ENCODE data around the gene SCP2. TPM values are rescaled to one million over a fixed set of nuclear protein-coding genes. Genes with fewer than 3 reads are reported as not detected.

The SCP2 gene
- total RNA-seq, 1 experiment from 2014 or later, result 56.4 TPM

- TF ChIP-seq AR (CRISPR knock-in tag; IDR thresholded peaks at IDR 0.05), result no peak
- no peak for TF ChIP-seq SMAD4 (CRISPR knock-in tag; IDR thresholded peaks at IDR 0.05)
- no peak for TF ChIP-seq MLX (CRISPR knock-in tag; IDR thresholded peaks at IDR 0.05)
- TF ChIP-seq ZNF425 (CRISPR knock-in tag; conservative IDR thresholded peaks at IDR 0.05), result no peak
- no peak for TF ChIP-seq ZNF317 (CRISPR knock-in tag; IDR thresholded peaks at IDR 0.05; ENCODE audit: borderline replicate concordance, low read depth)
- TF ChIP-seq ATF1 (CRISPR knock-in tag; IDR thresholded peaks at IDR 0.05), result no peak
- TF ChIP-seq, protein P1, sequence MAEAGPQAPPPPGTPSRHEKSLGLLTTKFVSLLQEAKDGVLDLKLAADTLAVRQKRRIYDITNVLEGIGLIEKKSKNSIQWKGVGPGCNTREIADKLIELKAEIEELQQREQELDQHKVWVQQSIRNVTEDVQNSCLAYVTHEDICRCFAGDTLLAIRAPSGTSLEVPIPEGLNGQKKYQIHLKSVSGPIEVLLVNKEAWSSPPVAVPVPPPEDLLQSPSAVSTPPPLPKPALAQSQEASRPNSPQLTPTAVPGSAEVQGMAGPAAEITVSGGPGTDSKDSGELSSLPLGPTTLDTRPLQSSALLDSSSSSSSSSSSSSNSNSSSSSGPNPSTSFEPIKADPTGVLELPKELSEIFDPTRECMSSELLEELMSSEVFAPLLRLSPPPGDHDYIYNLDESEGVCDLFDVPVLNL (CRISPR knock-in tag; IDR thresholded peaks at IDR 0.05; ENCODE audit: borderline replicate concordance, low read depth), result no peak
These were observed 10.5 kb downstream of the SCP2 start (continued) for GRCh38 chr1:52937433-52938182.

DNA sequence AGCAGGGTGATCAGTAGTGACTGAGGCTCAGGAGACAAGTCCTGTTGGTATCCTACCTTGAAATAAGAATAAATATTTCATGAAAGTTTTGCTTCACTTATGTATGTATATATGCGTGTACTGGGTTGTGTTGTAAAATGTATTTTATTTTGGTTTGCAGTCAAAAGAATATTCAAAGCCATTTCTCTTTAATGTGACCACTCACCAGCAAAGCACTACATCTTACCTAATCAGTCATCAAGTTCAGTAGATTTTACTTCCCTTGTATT lies 11.0 kb downstream of the SCP2 start:
- Mint-ChIP-seq H3K27me3 (ENCODE audit: low read depth) (no peaks in the 10 kb centered on the region), H3K4me1 (0 out of 2 replicates have a peak, but pooled peaks cover 4% of the 10 kb centered on the region), H3K9me3 (no peaks in the 10 kb centered on the region), H3K27ac (no peak overlapping the region), H3K36me3 (no peaks in the 10 kb centered on the region), H3K4me3 (no peak overlapping the region)
- TF ChIP-seq CDX4 (CRISPR knock-in tag; IDR thresholded peaks at IDR 0.05; ENCODE audit: borderline replicate concordance) (no peak), TP53 (CRISPR knock-in tag; IDR thresholded peaks at IDR 0.05) (no peak), ZNF423 (CRISPR knock-in tag; IDR thresholded peaks at IDR 0.05) (no peak), NFYB (CRISPR knock-in tag; conservative IDR thresholded peaks at IDR 0.05; ENCODE audit: low read depth) (no peak), SMAD3 (CRISPR knock-in tag; IDR thresholded peaks at IDR 0.05; ENCODE audit: borderline replicate concordance) (no peak), ZNF396 (CRISPR knock-in tag; IDR thresholded peaks at IDR 0.05; ENCODE audit: borderline replicate concordance) (no peak), FOXK1 (CRISPR knock-in tag; IDR thresholded peaks at IDR 0.05) (no peak)
- TF ChIP-seq, protein P2, sequence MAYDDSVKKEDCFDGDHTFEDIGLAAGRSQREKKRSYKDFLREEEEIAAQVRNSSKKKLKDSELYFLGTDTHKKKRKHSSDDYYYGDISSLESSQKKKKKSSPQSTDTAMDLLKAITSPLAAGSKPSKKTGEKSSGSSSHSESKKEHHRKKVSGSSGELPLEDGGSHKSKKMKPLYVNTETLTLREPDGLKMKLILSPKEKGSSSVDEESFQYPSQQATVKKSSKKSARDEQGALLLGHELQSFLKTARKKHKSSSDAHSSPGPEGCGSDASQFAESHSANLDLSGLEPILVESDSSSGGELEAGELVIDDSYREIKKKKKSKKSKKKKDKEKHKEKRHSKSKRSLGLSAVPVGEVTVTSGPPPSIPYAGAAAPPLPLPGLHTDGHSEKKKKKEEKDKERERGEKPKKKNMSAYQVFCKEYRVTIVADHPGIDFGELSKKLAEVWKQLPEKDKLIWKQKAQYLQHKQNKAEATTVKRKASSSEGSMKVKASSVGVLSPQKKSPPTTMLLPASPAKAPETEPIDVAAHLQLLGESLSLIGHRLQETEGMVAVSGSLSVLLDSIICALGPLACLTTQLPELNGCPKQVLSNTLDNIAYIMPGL (CRISPR knock-in tag; IDR thresholded peaks at IDR 0.05), result no peak
- TF ChIP-seq, protein P3, sequence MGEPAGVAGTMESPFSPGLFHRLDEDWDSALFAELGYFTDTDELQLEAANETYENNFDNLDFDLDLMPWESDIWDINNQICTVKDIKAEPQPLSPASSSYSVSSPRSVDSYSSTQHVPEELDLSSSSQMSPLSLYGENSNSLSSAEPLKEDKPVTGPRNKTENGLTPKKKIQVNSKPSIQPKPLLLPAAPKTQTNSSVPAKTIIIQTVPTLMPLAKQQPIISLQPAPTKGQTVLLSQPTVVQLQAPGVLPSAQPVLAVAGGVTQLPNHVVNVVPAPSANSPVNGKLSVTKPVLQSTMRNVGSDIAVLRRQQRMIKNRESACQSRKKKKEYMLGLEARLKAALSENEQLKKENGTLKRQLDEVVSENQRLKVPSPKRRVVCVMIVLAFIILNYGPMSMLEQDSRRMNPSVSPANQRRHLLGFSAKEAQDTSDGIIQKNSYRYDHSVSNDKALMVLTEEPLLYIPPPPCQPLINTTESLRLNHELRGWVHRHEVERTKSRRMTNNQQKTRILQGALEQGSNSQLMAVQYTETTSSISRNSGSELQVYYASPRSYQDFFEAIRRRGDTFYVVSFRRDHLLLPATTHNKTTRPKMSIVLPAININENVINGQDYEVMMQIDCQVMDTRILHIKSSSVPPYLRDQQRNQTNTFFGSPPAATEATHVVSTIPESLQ (CRISPR knock-in tag; IDR thresholded peaks at IDR 0.05), result no peak
- ChIA-PET CTCF (no interaction called here), POLR2A (no interaction called here)
- DNase-seq (ENCODE audit: low spot score), result no peak
- no peak for ATAC-seq
